Neural cell (in vitro differentiated cells): Measurements from ENCODE around the gene CD247.

ENCODE experiments used
- EZH2 ChIP-seq: fragments of 200-600, 300-800 bp; shearing (Covaris generic), sonication (generic); IDR thresholded peaks from 2 replicates; pipeline ENCODE4 v1.6.1; 2014; ENCODE audit warnings: antibody characterized with exemption, low read length, borderline replicate concordance, mild to moderate bottlenecking; ENCODE audit not compliant: insufficient read depth, poor library complexity, severe bottlenecking
- POLR2AphosphoS5 ChIP-seq: IDR thresholded peaks from 2 replicates; pipeline ENCODE4 v1.6.1; 2012
- TF ChIP-seq, protein P1 (sequence below): fragments of 450-650 bp; IDR thresholded peaks from 2 replicates; pipeline ENCODE4 v1.5.1; 2014; ENCODE audit warnings: antibody characterized with exemption, mild to moderate bottlenecking, moderate library complexity; ENCODE audit not compliant: poor library complexity, severe bottlenecking

DNA sequence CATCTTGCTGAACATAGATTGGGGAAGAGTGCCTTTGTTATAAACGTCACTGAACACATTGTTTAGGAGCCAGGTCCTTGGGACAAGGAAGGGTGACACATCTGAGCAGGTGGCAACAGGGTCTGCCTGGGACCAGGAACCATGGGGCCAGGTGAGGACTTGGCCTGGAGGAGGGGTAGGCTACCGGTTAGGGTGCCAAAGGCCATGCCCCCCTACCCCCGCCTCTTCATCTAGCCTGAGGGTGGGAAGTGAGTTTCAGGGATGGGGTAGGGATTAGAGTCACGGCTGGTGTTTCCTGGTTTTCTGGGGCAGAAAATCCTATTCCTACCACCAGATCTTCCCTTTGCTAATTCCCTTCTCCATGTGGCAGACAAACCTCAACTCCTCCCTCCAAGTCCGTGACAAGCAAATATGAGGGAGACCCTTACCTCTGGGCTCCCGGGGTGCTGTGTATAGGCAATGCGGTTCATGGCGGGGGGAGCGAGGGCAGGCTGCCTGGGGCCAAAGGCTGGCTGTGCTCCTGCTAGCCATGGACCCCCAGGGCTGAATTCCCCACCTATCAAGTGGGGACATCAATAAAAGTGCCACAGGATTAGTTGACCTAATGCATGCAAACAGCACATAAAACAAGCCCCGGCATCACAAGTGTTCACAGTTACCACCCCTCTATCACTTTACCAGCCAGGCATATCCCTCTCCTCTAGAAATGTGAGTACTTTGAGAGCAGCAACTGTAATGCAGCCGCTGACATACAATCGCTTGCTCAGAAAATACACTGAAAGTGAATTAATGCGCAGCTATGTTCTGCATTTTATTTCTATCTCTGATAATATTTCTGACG lies 14.5 kb downstream of the CD247 start:
- TF ChIP-seq, protein P1, sequence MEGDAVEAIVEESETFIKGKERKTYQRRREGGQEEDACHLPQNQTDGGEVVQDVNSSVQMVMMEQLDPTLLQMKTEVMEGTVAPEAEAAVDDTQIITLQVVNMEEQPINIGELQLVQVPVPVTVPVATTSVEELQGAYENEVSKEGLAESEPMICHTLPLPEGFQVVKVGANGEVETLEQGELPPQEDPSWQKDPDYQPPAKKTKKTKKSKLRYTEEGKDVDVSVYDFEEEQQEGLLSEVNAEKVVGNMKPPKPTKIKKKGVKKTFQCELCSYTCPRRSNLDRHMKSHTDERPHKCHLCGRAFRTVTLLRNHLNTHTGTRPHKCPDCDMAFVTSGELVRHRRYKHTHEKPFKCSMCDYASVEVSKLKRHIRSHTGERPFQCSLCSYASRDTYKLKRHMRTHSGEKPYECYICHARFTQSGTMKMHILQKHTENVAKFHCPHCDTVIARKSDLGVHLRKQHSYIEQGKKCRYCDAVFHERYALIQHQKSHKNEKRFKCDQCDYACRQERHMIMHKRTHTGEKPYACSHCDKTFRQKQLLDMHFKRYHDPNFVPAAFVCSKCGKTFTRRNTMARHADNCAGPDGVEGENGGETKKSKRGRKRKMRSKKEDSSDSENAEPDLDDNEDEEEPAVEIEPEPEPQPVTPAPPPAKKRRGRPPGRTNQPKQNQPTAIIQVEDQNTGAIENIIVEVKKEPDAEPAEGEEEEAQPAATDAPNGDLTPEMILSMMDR: no peak
- no peak for TF ChIP-seq POLR2AphosphoS5
- TF ChIP-seq EZH2: no peak
